Tibial nerve (tissue), 4 donors: ENCODE results near the gene STIM2. TPM values are rescaled to one million over a fixed set of nuclear protein-coding genes. Genes with fewer than 3 reads are reported as not detected.
"Not testable (repeated sequence)": the region's sequence is repeated elsewhere in the genome, so short reads cannot be mapped to it uniquely, and the experiment has no call there.

Source experiments
- DNase-seq, 2 donors: peaks; one replicate each; pipeline ENCODE4 v3.0.0-alpha.2; 2019; ENCODE audit warnings: low spot score in 2 of 2
- H3K27ac ChIP-seq, 4 donors: fragments of 200-600 bp; sonication (generic) in 3 of 4; one replicate each; pipeline ENCODE4 v1.5.1; 2017 to 2019; ENCODE audit warnings: mild to moderate bottlenecking in 1 of 4
- H3K27me3 ChIP-seq, 2 donors: fragments of 200-600 bp; sonication (generic) in 1 of 2; one replicate each; pipeline versions ENCODE4 v1.5.1 to v1.6.0; 2017 to 2019
- H3K36me3 ChIP-seq, 3 donors: fragments of 200-600 bp; sonication (generic); one replicate each; pipeline ENCODE4 v1.5.1; 2018 to 2019
- H3K4me1 ChIP-seq, 4 donors: fragments of 200-600 bp; sonication (generic) in 3 of 4; one replicate each; pipeline ENCODE4 v1.5.1; 2017 to 2019
- H3K4me3 ChIP-seq, 4 donors: fragments of 200-600 bp; sonication (generic) in 3 of 4; one replicate each; pipeline ENCODE4 v1.5.1; 2017 to 2019; ENCODE audit warnings: mild to moderate bottlenecking in 1 of 4, moderate library complexity in 1 of 4
- H3K9me3 ChIP-seq, 4 donors: fragments of 200-600 bp; sonication (generic) in 3 of 4; one replicate each; pipeline ENCODE4 v1.5.1; 2017 to 2019
- EP300 ChIP-seq, 2 donors: sonication (generic); formaldehyde crosslinking; IDR thresholded peaks; one replicate each; pipeline ENCODE4 v1.6.1; 2017; ENCODE audit warnings: antibody characterized with exemption in 2 of 2, mild to moderate bottlenecking in 1 of 2
- POLR2A ChIP-seq, 2 donors: fragments of 450-650 bp; IDR thresholded peaks; one replicate each; pipeline ENCODE4 v1.6.1; 2017; ENCODE audit warnings: antibody characterized with exemption in 2 of 2, mild to moderate bottlenecking in 2 of 2, moderate library complexity in 2 of 2
- WGBS, 2 donors: methylation state at CpG; one replicate each; pipeline ENCODE4 v1.1.5; 2018; 5-methylcytosine and 5-hydroxymethylcytosine counted together
- total RNA-seq, 4 donors: library from RNA; depleted of rRNA; stranded (reverse); fragments of >200 nt; gene quantifications; one replicate each; pipeline ENCODE4 v1.1.0, GENCODE V29; 2016
- TF ChIP-seq, protein P1 (sequence below), 5 experiments: fragments of 200-600 bp in 3 of 5; fragments of 450-650 bp in 2 of 5; sonication (generic) in 3 of 5; IDR thresholded peaks; one replicate each; pipeline ENCODE4 v1.5.1; 2016 to 2019; ENCODE audit warnings: antibody characterized with exemption in 5 of 5, mild to moderate bottlenecking in 3 of 5, moderate library complexity in 2 of 5

STIM2 gene
- total RNA-seq, 4 donors from 2014 or later: 20.1 to 26.2 (median 21.8) TPM

DNA sequence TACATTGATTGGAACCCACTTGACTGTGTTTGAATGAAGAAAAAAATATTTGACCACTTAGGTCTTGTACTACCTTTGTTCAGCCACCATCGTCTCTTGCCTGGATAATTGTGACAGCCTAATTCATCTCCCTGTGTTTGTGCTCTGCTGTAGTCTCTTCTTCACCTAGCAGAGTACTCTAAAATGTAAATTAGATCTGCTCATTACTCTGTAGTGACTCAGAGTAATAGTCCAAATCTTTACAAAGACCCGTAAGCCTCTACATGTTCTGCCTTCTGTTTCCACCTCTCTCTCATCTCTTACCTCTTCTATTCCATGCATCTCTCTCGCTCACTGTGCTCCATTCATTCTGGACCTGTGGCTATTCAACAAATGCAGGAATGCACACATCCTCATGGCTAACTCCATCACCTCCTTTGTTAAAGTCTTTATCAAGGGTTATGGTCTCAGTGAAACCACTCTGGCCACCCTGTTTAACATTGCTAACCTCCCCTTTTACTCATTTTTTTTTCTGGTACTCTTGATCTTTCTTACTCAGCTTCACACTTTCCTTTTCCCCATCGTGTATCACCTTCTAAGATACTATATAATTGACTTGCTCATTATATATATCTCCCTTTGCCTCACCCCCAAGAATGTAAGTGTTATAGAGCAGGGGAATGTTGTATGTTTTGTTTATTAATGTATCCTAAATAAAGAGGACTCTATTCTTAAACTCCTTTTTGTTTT, 98.4 kb downstream of the STIM2 start:
- TF ChIP-seq POLR2A (IDR thresholded peaks at IDR 0.05) (no peak), EP300 (IDR thresholded peaks at IDR 0.05) (no peak)
- TF ChIP-seq, protein P1, sequence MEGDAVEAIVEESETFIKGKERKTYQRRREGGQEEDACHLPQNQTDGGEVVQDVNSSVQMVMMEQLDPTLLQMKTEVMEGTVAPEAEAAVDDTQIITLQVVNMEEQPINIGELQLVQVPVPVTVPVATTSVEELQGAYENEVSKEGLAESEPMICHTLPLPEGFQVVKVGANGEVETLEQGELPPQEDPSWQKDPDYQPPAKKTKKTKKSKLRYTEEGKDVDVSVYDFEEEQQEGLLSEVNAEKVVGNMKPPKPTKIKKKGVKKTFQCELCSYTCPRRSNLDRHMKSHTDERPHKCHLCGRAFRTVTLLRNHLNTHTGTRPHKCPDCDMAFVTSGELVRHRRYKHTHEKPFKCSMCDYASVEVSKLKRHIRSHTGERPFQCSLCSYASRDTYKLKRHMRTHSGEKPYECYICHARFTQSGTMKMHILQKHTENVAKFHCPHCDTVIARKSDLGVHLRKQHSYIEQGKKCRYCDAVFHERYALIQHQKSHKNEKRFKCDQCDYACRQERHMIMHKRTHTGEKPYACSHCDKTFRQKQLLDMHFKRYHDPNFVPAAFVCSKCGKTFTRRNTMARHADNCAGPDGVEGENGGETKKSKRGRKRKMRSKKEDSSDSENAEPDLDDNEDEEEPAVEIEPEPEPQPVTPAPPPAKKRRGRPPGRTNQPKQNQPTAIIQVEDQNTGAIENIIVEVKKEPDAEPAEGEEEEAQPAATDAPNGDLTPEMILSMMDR (IDR thresholded peaks at IDR 0.05): no peak
- H3K27me3 ChIP-seq: no peaks in the 10 kb centered on the region
- H3K36me3 ChIP-seq: peaks cover 0 to 5% (median 0%) of the 10 kb centered on the region in 3 donors
- DNase-seq: no peak
- H3K9me3 ChIP-seq: no peaks in the 10 kb centered on the region
- 86 to 91% methylated on average over 4 of the region's 4 CpGs for WGBS, 2 donors
- H3K4me1 ChIP-seq: peaks cover 0 to 12% (median 0%) of the 10 kb centered on the region in 4 donors
- H3K4me3 ChIP-seq: no peak overlapping the region
- H3K27ac ChIP-seq: no peak overlapping the region

DNA sequence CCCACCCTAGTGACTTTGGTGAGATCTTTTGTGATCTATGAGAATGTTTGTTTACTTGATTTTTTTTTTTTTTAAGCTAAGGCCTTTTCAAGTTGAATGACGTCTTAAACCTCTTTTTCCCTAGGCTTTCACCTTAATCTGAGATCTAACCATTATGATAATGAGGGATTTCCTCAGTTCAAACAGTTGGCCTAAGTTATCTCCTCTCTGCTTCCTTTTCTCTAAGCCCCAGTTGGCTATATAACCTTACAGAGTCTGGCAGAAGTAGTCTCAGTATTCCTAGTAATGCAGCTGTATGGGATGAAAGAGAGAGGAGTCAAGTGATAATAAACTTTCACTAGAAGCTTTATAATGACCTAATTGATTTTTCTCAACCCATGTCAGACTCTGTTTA, 99.0 kb downstream of the STIM2 start:
- 52 to 71% methylated on average over 1 of the region's 1 CpG for WGBS, 2 donors
- no peaks in the 10 kb centered on the region for H3K27me3 ChIP-seq
- peaks cover 0 to 17% (median 1%) of the 10 kb centered on the region in 4 donors for H3K4me1 ChIP-seq
- TF ChIP-seq POLR2A (IDR thresholded peaks at IDR 0.05): no peak
- no peak for TF ChIP-seq EP300 (IDR thresholded peaks at IDR 0.05)
- TF ChIP-seq, protein P1 (IDR thresholded peaks at IDR 0.05): no peak
- no peak for DNase-seq
- H3K27ac ChIP-seq: no peak overlapping the region
- peaks cover 0 to 5% (median 0%) of the 10 kb centered on the region in 3 donors for H3K36me3 ChIP-seq
- H3K9me3 ChIP-seq: no peaks in the 10 kb centered on the region
- H3K4me3 ChIP-seq: no peak overlapping the region

DNA sequence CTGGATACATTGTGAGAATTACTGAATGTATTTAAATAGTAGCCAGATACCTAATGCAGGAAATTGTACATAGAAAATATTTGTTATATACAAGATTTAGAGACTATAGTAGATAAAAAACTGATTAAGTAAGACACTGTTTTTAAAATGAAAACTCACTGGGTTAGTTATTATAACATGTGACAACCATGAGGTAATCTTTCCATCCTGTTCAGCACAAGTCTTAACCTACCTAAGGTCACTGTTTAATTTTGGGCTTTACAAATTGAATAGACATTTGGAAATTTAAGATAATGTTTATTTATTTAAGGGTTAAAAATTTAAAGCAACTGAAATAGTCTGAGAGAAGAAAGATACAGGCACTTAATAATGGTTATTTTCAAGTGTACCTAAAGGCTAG, 102.1 kb downstream of the STIM2 start:
- Histone ChIP-seq H3K4me3 (no peak overlapping the region), H3K27me3 (no peaks in the 10 kb centered on the region), H3K9me3 (no peaks in the 10 kb centered on the region), H3K36me3 (peaks cover 0 to 5% (median 0%) of the 10 kb centered on the region in 3 donors), H3K27ac (no peak overlapping the region), H3K4me1 (peaks cover 0 to 22% (median 3%) of the 10 kb centered on the region in 4 donors)
- TF ChIP-seq EP300 (IDR thresholded peaks at IDR 0.05): no peak
- no peak for TF ChIP-seq POLR2A (IDR thresholded peaks at IDR 0.05)
- TF ChIP-seq, protein P1 (IDR thresholded peaks at IDR 0.05): no peak
- DNase-seq: no peak

DNA sequence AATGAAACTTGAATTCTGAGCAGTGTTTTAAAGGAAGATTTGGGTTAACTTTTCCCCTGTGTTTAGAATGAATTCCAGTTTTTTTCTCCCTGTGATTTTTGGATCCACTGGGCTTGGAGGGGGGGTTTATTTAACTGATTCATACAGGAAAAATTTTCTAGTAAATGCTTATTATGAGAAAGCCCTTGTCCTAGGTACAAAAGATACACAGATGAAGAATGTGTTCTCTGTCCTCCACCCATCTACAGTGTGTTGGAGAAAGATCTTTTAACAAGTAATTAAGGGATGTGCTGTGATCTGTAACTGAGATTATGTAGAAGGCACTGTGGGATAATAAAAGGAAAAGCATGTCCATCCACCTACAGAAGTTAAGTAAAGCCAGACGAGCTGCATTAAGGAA, 103.9 kb downstream of the STIM2 start:
- Histone ChIP-seq H3K4me1 (peaks cover 0 to 26% (median 3%) of the 10 kb centered on the region in 4 donors), H3K36me3 (no peaks in the 10 kb centered on the region), H3K27ac (no peak overlapping the region), H3K4me3 (no peak overlapping the region), H3K27me3 (no peaks in the 10 kb centered on the region), H3K9me3 (no peaks in the 10 kb centered on the region)
- no peak for DNase-seq
- TF ChIP-seq, protein P1 (IDR thresholded peaks at IDR 0.05): no peak
- TF ChIP-seq POLR2A (IDR thresholded peaks at IDR 0.05): no peak
- no peak for TF ChIP-seq EP300 (IDR thresholded peaks at IDR 0.05)
- whole genome bisulfite sequencing, 2 donors: 24 to 34% methylated on average over 1 of the region's 1 CpG

DNA sequence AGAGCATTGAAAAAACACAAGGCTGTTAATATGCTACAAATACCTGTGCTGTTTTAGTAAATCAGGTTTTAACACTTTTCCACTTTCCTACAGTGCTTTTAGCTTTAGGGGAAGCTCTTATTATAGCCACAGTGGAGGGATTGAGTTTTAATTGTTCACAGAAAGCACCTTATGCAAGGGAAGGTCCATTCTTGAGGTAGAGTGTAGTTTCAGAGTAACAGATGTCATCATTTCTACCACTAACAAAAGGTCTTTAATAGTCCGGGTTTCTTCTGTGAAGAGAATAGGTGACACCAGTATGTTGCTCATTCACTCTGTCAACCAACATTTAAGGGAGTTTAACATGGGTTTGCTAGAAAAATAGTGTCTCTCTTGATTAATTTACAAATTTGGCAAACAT, 104.4 kb downstream of the STIM2 start:
- Histone ChIP-seq H3K9me3 (no peaks in the 10 kb centered on the region), H3K4me3 (no peak overlapping the region), H3K27ac (no peak overlapping the region), H3K27me3 (no peaks in the 10 kb centered on the region), H3K4me1 (peaks cover 0 to 26% (median 3%) of the 10 kb centered on the region in 4 donors), H3K36me3 (no peaks in the 10 kb centered on the region)
- TF ChIP-seq EP300 (IDR thresholded peaks at IDR 0.05): no peak
- no peak for TF ChIP-seq POLR2A (IDR thresholded peaks at IDR 0.05)
- TF ChIP-seq, protein P1 (IDR thresholded peaks at IDR 0.05): no peak
- DNase-seq: no peak
- WGBS, 2 donors: 49 to 52% methylated on average over 1 of the region's 1 CpG

DNA sequence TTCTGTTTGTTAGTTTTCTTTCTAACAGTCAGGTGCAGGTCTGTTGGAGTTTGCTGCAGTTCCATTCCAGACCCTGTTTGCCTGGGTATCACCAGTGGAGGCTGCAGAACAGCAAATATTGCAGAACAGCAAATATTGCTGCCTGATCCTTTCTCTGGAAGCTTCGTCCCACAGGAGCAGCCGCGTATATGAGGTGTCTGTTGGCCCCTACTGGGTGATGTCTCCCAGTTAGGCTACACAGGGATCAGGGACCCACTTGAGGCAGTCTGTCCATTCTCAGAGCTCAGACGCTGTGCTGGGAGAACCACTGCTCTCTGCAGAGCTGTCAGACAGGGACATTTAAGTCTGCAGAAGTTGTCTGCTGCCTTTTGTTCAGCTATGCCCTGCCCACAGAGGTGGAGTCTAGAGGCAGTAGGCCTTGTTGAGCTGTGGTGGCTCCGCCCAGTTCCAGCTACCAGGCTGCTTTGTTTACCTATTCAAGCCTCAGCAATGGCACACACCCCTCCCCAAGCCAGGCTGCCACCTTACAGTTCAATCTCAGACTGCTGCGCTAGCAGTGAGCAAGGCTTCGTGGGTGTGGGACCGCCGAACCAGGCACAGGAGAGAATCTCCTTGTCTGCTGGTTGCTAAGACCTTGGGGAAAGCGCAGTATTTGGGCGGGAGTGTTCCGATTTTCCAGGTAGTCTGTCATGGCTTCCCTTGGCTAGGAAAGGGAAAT, 115.0 kb downstream of the STIM2 start:
- H3K4me3 ChIP-seq, H3K27me3 ChIP-seq, H3K4me1 ChIP-seq, DNase-seq, H3K36me3 ChIP-seq, H3K27ac ChIP-seq, H3K9me3 ChIP-seq: not testable (repeated sequence)
- 93 to 98% methylated on average over 10 to 12 of the region's 12 CpGs for WGBS, 2 donors
